ENCODE data around the gene ANKRD49.
A peak's percentile ranks its signal among the peaks of the same experiment; 100 is the strongest.

Gene ANKRD49

GRCh38 chr11:94507485-94507884, 13.7 kb downstream of the ANKRD49 start:
- DNase-seq: no peak

- DNase-seq: peak; percentile 37
Measured at GRCh38 chr11:94511932-94512781, 18.4 kb downstream of the ANKRD49 start, which contains the start of gene C11orf97. C11orf97 (plus strand) TSS chr11:94512461; CDS start chr11:94512529, 68 bp downstream.

GRCh38 chr11:94513091-94513490, 19.3 kb downstream of the ANKRD49 start:
- DNase-seq: peak; percentile 38

GRCh38 chr11:94515398-94515797, 21.6 kb downstream of the ANKRD49 start:
- no peak for DNase-seq

- no peak for DNase-seq
Measured at GRCh38 chr11:94516725-94517124, 22.9 kb downstream of the ANKRD49 start.

GRCh38 chr11:94518300-94518699, 24.5 kb downstream of the ANKRD49 start:
- DNase-seq: no peak

- peak; percentile 22 for DNase-seq
Measured at GRCh38 chr11:94519478-94520084, 25.8 kb downstream of the ANKRD49 start.

- DNase-seq: no peak
Measured at GRCh38 chr11:94521684-94522083, 27.9 kb downstream of the ANKRD49 start.

- no peak for DNase-seq
Measured at GRCh38 chr11:94524341-94524740, 30.6 kb downstream of the ANKRD49 start.

GRCh38 chr11:94525546-94526324, 32.0 kb downstream of the ANKRD49 start:
- DNase-seq: peak; percentile 22

GRCh38 chr11:94526645-94527438, 33.1 kb downstream of the ANKRD49 start:
- DNase-seq: no peak

- DNase-seq: no peak
Measured at GRCh38 chr11:94528551-94528950, 34.8 kb downstream of the ANKRD49 start.

GRCh38 chr11:94532211-94532610, 38.4 kb downstream of the ANKRD49 start:
- no peak for DNase-seq

- no peak for DNase-seq
Measured at GRCh38 chr11:94533206-94533605, 39.4 kb downstream of the ANKRD49 start.

- no peak for DNase-seq
Measured at GRCh38 chr11:94533696-94534630, 40.2 kb downstream of the ANKRD49 start.

- no peak for DNase-seq
Measured at GRCh38 chr11:94536386-94536785, 42.6 kb downstream of the ANKRD49 start.

- no peak for DNase-seq
Measured at GRCh38 chr11:94537031-94537600, 43.3 kb downstream of the ANKRD49 start.

GRCh38 chr11:94539420-94539819, 45.6 kb downstream of the ANKRD49 start:
- DNase-seq: no peak

GRCh38 chr11:94543695-94544645, 50.2 kb downstream of the ANKRD49 start, which contains the start of gene FUT4:
FUT4 (plus strand) TSS chr11:94543921; CDS start chr11:94544134, 213 bp downstream.
- peak; percentile 46 for DNase-seq
